SU-DHL-6 (cell line): ENCODE measurements around the gene DNAJC27.
A peak's percentile ranks its signal among the peaks of the same experiment; 100 is the strongest.

Source experiments
- H2AFZ ChIP-seq: fragments of 200-600 bp; sonication (generic); 2 replicates; pipeline ENCODE4 v1.6.1; 2014; ENCODE audit warnings: low read depth, mild to moderate bottlenecking, moderate library complexity, mixed read lengths, antibody characterized with exemption, low read length; ENCODE audit not compliant: severe bottlenecking
- H3F3A ChIP-seq: fragments of 200-600 bp; shearing (Covaris generic); 2 replicates; pipeline ENCODE4 v1.6.0; 2016; ENCODE audit warnings: antibody characterized with exemption, mild to moderate bottlenecking; ENCODE audit not compliant: insufficient read depth
- H3K27ac ChIP-seq: fragments of 200-600 bp; sonication (generic); 2 replicates; pipeline ENCODE4 v1.5.1; 2016; ENCODE audit warnings: low read depth, mild to moderate bottlenecking, low read length, moderate library complexity, mixed read lengths
- H3K27me3 ChIP-seq: fragments of 200-600 bp; sonication (generic), shearing (Covaris generic); 2 replicates; pipeline ENCODE4 v1.6.0; 2014; ENCODE audit warnings: mild to moderate bottlenecking, low read length
- H3K36me3 ChIP-seq: fragments of 200-600 bp; sonication (generic); 2 replicates; pipeline ENCODE4 v1.6.1; 2014; ENCODE audit warnings: mild to moderate bottlenecking, low read length, mixed read lengths
- H3K4me2 ChIP-seq: fragments of 300-600, 200-600 bp; shearing (Covaris generic), sonication (generic); 2 replicates; pipeline ENCODE4 v1.6.0; 2014; ENCODE audit warnings: low read length, low read depth, mild to moderate bottlenecking; ENCODE audit not compliant: poor library complexity, severe bottlenecking
- H3K4me3 ChIP-seq: fragments of 200-600 bp; sonication (generic); 2 replicates; pipeline ENCODE4 v1.5.1; 2014; ENCODE audit warnings: antibody characterized with exemption, low read length, mild to moderate bottlenecking, mixed read lengths; ENCODE audit not compliant: insufficient read depth, poor library complexity, severe bottlenecking
- H3K79me2 ChIP-seq: fragments of 200-600 bp; sonication (generic); 2 replicates; pipeline ENCODE4 v1.6.1; 2014; ENCODE audit warnings: mild to moderate bottlenecking, low read length, moderate library complexity; ENCODE audit not compliant: insufficient read depth
- H3K9ac ChIP-seq: fragments of 200-600 bp; sonication (generic); 2 replicates; pipeline ENCODE4 v1.7.0; 2014; ENCODE audit warnings: mild to moderate bottlenecking, low read length
- H3K9me2 ChIP-seq: fragments of 200-600 bp; sonication (generic); replicated peaks from 2 replicates; pipeline ENCODE4 v1.6.1; 2014; ENCODE audit warnings: low read length; ENCODE audit not compliant: insufficient read depth
- H3K9me3 ChIP-seq: fragments of 200-600 bp; sonication (generic); 2 replicates; pipeline ENCODE4 v1.6.1; 2014; ENCODE audit warnings: low read length, mixed read lengths; ENCODE audit not compliant: insufficient read depth
- H4K20me1 ChIP-seq: fragments of 200-600 bp; sonication (generic); 2 replicates; pipeline ENCODE4 v1.6.1; 2014; ENCODE audit warnings: low read depth, mild to moderate bottlenecking, antibody characterized with exemption, low read length, moderate library complexity, mixed read lengths
- CTCF ChIP-seq: fragments of 200-600 bp; sonication (generic); IDR thresholded peaks from one replicate; pipeline ENCODE4 v1.5.1; 2017; ENCODE audit warnings: antibody characterized with exemption, mild to moderate bottlenecking, low read length, moderate library complexity; ENCODE audit not compliant: insufficient read depth, poor library complexity, severe bottlenecking
- EZH2phosphoT487 ChIP-seq: fragments of 200-600 bp; sonication (generic), shearing (Covaris generic); conservative IDR thresholded peaks from 2 replicates; pipeline ENCODE4 v1.6.1; 2018; ENCODE audit warnings: mild to moderate bottlenecking, antibody characterized with exemption, low read length, moderate library complexity, mixed read lengths

The DNAJC27 gene

GRCh38 chr2:24919037-24919505 is 52.7 kb downstream of the DNAJC27 start:
- H3K27ac ChIP-seq, result peak overlapping the region; percentile 57

GRCh38 chr2:24918326-24919036 is 53.3 kb downstream of the DNAJC27 start:
- Histone ChIP-seq H3K27ac (peak overlapping the region; percentile 57; the same call in 1 of the 2 replicates), H3K36me3 (no peaks in the 10 kb centered on the region), H3K9ac (peak overlapping the region; percentile 84), H3K79me2 (peaks cover 61% of the 10 kb centered on the region), H3K9me3 (no peaks in the 10 kb centered on the region), H3K9me2 (no peaks in the 10 kb centered on the region), H3K4me2 (peak overlapping the region; percentile 72), H3F3A (peaks cover 5% of the 10 kb centered on the region; the same call in 1 of the 2 replicates), H3K27me3 (no peaks in the 10 kb centered on the region), H4K20me1 (no peaks in the 10 kb centered on the region), H3K4me3 (peak overlapping the region; percentile 62), H2AFZ (no peak overlapping the region)
- TF ChIP-seq EZH2phosphoT487 (no peak), CTCF (no peak)

More at GRCh38 chr2:24919037-24919505, 52.7 kb downstream of the DNAJC27 start:
- Histone ChIP-seq H3K27me3 (no peaks in the 10 kb centered on the region), H3K9me3 (no peaks in the 10 kb centered on the region), H4K20me1 (no peaks in the 10 kb centered on the region), H3K4me2 (peak overlapping the region; percentile 72), H3K9me2 (no peaks in the 10 kb centered on the region), H3K36me3 (no peaks in the 10 kb centered on the region), H3F3A (peaks cover 5% of the 10 kb centered on the region; the same call in 1 of the 2 replicates), H3K79me2 (peaks cover 55% of the 10 kb centered on the region), H2AFZ (peak overlapping the region; percentile 20), H3K9ac (peak overlapping the region; percentile 84), H3K4me3 (peak overlapping the region; percentile 62)
- TF ChIP-seq EZH2phosphoT487, result no peak

GRCh38 chr2:24917731-24918325 is 53.9 kb downstream of the DNAJC27 start:
- TF ChIP-seq EZH2phosphoT487, result no peak
- no peak for TF ChIP-seq CTCF
- no peaks in the 10 kb centered on the region for H3K36me3 ChIP-seq
- H3K27me3 ChIP-seq, result no peaks in the 10 kb centered on the region
- peaks cover 67% of the 10 kb centered on the region for H3K79me2 ChIP-seq
- no peaks in the 10 kb centered on the region for H3K9me2 ChIP-seq
- H3K9ac ChIP-seq, result 0 out of 2 replicates have a peak overlapping the region, but pooled peaks have one; percentile 10
- no peaks in the 10 kb centered on the region for H3K9me3 ChIP-seq
- H3K4me3 ChIP-seq, result no peak overlapping the region
- no peak overlapping the region for H3K27ac ChIP-seq
- H3K4me2 ChIP-seq, result peak overlapping the region; percentile 72
- no peak overlapping the region for H2AFZ ChIP-seq
- no peaks in the 10 kb centered on the region for H4K20me1 ChIP-seq
- H3F3A ChIP-seq, result peaks cover 5% of the 10 kb centered on the region; the same call in 1 of the 2 replicates
